ENCODE data around the gene AUTS2. TPM values are rescaled to one million over a fixed set of nuclear protein-coding genes. Genes with fewer than 3 reads are reported as not detected.

AUTS2 gene
- total and polyA plus RNA-seq, 2 experiments from 2014 or later = 32.0 to 91.0 TPM

- H3K36me3 Mint-ChIP-seq (ENCODE audit: low read depth) = no peaks in the 10 kb centered on the region
- H3K9me3 Mint-ChIP-seq = no peaks in the 10 kb centered on the region
- Histone ChIP-seq H3K27ac (ENCODE audit: low read depth) (no peak overlapping the region), H3K4me1 (ENCODE audit: insufficient read depth) (no peaks in the 10 kb centered on the region), H2AFZ (no peak overlapping the region), H3F3A (replicated peaks; ENCODE audit: low read depth) (no peaks in the 10 kb centered on the region), H3K4me3 (no peak overlapping the region), H4K20me1 (replicated peaks; ENCODE audit: insufficient read depth) (no peaks in the 10 kb centered on the region), H3K36me3 (ENCODE audit: insufficient read depth) (no peaks in the 10 kb centered on the region), H3K79me2 (replicated peaks; ENCODE audit: insufficient read depth) (no peaks in the 10 kb centered on the region), H3K4me2 (no peak overlapping the region), H3K27me3 (ENCODE audit: insufficient read depth) (no peaks in the 10 kb centered on the region), H3K9me2 (ENCODE audit: insufficient read depth) (no peaks in the 10 kb centered on the region)
- no peak for TF ChIP-seq CTCF (conservative IDR thresholded peaks at IDR 0.05; ENCODE audit: low read depth in 2 of 2)
- no peaks in the 10 kb centered on the region for H3K27me3 Mint-ChIP-seq (ENCODE audit: insufficient read depth, low read depth, poor library complexity)
- DNase-seq (ENCODE audit: low spot score) (no peak), ATAC-seq (no peak)
- peak overlapping the region; percentile 58 for H3K27ac Mint-ChIP-seq
- H3K4me3 Mint-ChIP-seq = no peak overlapping the region
- peaks cover 7% of the 10 kb centered on the region; the same call in 2 of the 3 replicates for H3K4me1 Mint-ChIP-seq
These were observed 323.9 kb downstream of the AUTS2 start for GRCh38 chr7:69922026-69922803.

GRCh38 chr7:69927461-69927860 is 329.2 kb downstream of the AUTS2 start:
- Histone ChIP-seq H2AFZ (no peak overlapping the region), H3K79me2 (replicated peaks; ENCODE audit: insufficient read depth) (no peaks in the 10 kb centered on the region), H3K4me3 (no peak overlapping the region), H4K20me1 (replicated peaks; ENCODE audit: insufficient read depth) (no peaks in the 10 kb centered on the region), H3K27ac (ENCODE audit: low read depth) (no peak overlapping the region), H3K9me2 (ENCODE audit: insufficient read depth) (no peaks in the 10 kb centered on the region), H3K4me1 (ENCODE audit: insufficient read depth) (no peaks in the 10 kb centered on the region), H3K4me2 (no peak overlapping the region), H3K27me3 (ENCODE audit: insufficient read depth) (no peaks in the 10 kb centered on the region), H3K36me3 (ENCODE audit: insufficient read depth) (no peaks in the 10 kb centered on the region), H3F3A (replicated peaks; ENCODE audit: low read depth) (no peaks in the 10 kb centered on the region)
- Mint-ChIP-seq H3K36me3 (ENCODE audit: low read depth) (peaks cover 2% of the 10 kb centered on the region; the same call in 1 of the 3 replicates), H3K27me3 (ENCODE audit: insufficient read depth, low read depth, poor library complexity) (no peaks in the 10 kb centered on the region), H3K4me1 (peaks cover 2% of the 10 kb centered on the region), H3K9me3 (peaks cover 5% of the 10 kb centered on the region; the same call in 1 of the 3 replicates), H3K4me3 (no peak overlapping the region), H3K27ac (no peak overlapping the region)
- ATAC-seq (no peak), DNase-seq (ENCODE audit: low spot score) (no peak)
- TF ChIP-seq EZH2 (IDR thresholded peaks at IDR 0.05; ENCODE audit: low read depth, unreplicated experiment) = no peak
- TF ChIP-seq ZNF331 (CRISPR knock-in tag; IDR thresholded peaks at IDR 0.05; ENCODE audit: low read depth) = no peak
- TF ChIP-seq STAT1 (IDR thresholded peaks at IDR 0.05; ENCODE audit: unreplicated experiment) = no peak
- TF ChIP-seq REST (IDR thresholded peaks at IDR 0.05; ENCODE audit: unreplicated experiment) = no peak
- TF ChIP-seq NANOG (IDR thresholded peaks at IDR 0.05; ENCODE audit: borderline replicate concordance) = no peak
- no peak for TF ChIP-seq CTCF (conservative IDR thresholded peaks at IDR 0.05; ENCODE audit: low read depth in 2 of 2)

Measured in GM23338 (cell line).